Fibroblast of pulmonary artery (primary cell): ENCODE measurements around the gene ATXN7L1.

ENCODE experiments used
- DNase-seq: peaks from one replicate; pipeline ENCODE4 v3.0.0-alpha.2; 2010; ENCODE audit warnings: low read depth
- H3K4me3 ChIP-seq: replicated peaks from 2 replicates; pipeline ENCODE4 v1.5.1; 2011; ENCODE audit warnings: low read depth, mild to moderate bottlenecking, control low read depth, low read length, moderate library complexity
- TF ChIP-seq, protein P1 (sequence below): IDR thresholded peaks from 2 replicates; pipeline ENCODE4 v1.5.1; 2011; ENCODE audit warnings: mild to moderate bottlenecking, control low read depth, low read length, inconsistent platforms; ENCODE audit errors: missing control alignments

The ATXN7L1 gene

DNA sequence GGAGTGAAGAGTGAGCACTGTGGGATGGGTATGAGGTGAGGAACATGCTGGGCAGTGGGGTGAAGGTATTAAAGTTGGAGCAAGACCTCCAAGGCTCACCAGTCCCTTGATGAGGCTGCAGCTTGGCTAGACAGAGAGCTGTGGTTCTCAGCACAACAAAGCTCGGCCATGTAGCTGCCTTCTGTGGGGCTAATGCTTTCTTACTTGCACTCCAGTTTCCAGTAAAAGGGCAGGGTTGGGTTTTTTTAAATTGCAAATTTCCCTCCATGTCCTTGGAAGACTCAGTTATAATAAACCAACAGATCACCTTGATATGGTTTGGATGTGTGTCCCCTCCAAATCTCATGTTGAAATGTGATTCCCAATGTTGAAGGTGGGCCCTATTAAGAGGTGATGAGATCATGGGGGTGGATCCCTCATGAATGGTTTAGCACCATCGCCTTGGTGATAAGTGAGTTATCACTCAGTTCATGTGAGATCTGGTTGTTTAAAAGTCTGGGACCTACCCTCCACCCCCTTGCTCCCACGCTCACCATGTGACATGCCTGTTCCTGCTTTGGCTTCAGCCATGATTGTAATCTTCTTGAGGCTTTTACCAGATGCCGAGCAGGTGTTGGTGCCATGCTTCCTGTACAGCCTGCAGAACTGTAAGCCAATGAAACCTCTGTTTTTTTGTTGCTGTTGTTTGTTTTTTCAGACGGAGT, 55.9 kb downstream of the ATXN7L1 start:
- DNase-seq, result no peak
- no peak overlapping the region for H3K4me3 ChIP-seq
- TF ChIP-seq, protein P1, sequence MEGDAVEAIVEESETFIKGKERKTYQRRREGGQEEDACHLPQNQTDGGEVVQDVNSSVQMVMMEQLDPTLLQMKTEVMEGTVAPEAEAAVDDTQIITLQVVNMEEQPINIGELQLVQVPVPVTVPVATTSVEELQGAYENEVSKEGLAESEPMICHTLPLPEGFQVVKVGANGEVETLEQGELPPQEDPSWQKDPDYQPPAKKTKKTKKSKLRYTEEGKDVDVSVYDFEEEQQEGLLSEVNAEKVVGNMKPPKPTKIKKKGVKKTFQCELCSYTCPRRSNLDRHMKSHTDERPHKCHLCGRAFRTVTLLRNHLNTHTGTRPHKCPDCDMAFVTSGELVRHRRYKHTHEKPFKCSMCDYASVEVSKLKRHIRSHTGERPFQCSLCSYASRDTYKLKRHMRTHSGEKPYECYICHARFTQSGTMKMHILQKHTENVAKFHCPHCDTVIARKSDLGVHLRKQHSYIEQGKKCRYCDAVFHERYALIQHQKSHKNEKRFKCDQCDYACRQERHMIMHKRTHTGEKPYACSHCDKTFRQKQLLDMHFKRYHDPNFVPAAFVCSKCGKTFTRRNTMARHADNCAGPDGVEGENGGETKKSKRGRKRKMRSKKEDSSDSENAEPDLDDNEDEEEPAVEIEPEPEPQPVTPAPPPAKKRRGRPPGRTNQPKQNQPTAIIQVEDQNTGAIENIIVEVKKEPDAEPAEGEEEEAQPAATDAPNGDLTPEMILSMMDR, result no peak

DNA sequence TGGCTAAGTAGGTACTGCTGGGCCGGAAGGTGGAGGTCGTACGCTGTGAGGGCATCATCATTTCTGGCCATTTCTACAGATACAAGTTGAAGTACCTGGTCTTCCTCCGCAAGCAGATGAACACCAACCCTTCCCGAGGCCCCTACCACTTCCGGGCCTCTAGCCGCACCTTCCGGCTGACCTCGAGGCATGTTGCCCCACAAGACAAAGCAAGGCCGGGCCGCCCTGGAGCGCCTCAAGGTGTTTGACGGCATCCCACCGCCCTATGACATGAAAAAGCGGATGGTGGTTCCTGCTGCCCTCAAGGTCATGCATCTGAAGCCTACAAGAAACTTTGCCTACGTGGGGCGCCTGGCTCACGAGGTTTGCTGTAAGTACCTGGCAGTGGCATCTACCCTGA, 56.8 kb downstream of the ATXN7L1 start:
- no peak for DNase-seq
- no peak overlapping the region for H3K4me3 ChIP-seq
- TF ChIP-seq, protein P1, result no peak

DNA sequence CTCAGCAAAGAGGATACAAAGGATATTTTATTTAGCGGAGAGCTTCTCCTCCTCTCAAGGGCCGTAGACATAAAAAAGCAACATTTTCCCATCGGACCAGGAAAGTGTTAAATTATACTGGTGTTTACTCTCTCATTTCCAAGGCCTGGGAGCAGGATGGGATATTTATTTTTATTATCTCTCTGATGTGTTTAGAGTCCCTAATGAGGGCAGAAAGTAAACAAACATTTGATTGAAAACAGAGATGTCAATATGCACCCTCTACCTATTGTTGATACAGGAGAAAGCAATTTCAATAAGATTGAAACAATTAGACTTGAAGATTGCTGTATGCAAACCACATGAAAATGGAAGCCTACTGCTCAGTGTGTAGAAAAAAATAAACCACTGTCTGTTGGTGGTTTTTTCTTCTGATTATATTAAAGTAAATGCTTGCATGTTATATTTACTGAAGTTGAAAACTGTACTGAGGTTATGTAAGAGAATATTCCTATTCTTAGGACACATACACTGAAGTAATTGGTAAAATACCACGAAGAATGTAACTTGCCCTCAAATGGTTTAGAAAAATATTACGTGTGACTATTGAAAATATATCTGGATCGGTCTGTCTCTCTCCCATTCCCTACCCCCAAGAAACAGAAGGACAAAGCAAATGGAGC, 59.3 kb downstream of the ATXN7L1 start:
- no peak for DNase-seq
- TF ChIP-seq, protein P1, result no peak

DNA sequence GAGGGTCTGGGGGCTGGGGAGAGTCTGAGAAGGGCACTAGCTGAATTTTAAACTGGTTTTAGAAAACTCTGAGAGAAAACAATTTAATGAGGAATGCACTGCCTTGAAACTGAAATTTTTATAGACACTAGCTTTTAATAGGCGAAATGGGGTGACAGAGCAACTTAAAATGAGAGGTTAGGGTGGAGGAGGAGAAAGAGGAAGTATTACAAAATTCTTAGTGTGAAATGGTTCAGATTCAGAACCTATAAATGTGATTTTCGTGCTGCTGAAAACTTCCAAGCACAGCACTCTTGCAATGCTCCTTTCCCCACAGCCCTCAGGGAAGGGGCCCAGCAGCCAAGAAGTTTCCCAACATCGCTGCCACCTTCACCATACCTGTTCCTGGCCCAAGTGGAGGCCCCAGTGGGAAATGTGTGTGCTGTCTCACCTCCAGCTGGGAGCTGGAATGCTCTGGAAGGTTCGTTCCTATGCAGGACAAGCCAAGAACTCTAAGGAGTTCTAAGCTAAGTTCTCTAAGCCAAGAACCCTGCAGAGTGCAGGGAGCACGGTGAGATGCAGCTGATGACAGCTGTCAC, 60.0 kb downstream of the ATXN7L1 start:
- H3K4me3 ChIP-seq, result no peak overlapping the region

More for the DNA sequence above, 59.3 kb downstream of the ATXN7L1 start:
- no peak overlapping the region for H3K4me3 ChIP-seq

DNA sequence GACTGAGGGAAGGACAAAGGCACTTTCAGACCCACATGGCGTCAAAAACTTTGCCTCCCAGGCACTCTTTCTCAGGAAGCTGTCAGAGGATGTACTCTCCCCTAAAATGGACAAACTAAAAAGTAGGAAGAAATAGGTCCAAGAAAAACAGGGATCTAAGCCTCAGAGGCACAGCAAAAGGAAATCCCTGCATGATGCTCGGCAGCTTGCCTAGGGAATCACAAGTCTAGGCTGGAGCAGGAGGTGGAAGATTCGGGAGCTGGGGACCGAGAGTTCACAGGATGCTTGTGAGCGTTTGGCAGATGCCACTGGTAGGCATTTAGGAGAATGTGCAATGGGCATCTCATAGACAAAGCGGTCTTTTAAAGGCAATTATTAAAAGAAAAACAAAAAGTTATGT, 60.8 kb downstream of the ATXN7L1 start:
- DNase-seq, result no peak
- TF ChIP-seq, protein P1, result no peak
- H3K4me3 ChIP-seq, result no peak overlapping the region

More for the DNA sequence above, 60.0 kb downstream of the ATXN7L1 start:
- no peak for DNase-seq
- TF ChIP-seq, protein P1, result no peak

DNA sequence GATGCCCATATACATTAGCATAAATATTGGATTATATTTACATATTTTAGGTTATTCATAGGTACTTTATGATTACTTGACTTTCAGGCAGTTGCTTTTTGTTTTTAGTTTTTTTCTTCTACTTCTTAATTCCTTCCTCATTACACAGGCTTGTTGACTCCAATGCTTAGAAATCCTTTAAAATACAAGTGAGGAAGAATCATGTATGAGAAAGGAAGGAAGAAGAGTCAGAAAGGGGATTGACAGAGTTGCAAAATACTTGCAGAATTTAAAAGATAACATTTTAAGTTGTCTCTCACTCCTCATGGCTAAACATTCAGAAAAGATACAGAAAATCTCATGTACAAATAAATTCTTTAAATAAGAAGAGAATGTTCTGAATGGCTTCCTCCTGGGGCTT, 61.9 kb downstream of the ATXN7L1 start:
- no peak for DNase-seq
- TF ChIP-seq, protein P1, result no peak
- H3K4me3 ChIP-seq, result no peak overlapping the region
